Medulla oblongata (tissue), 1 donor: ENCODE data around the gene ABCG1.

Experiments
- DNase-seq: peaks from one replicate; pipeline ENCODE4 v3.0.0-alpha.2; 2015; ENCODE audit errors: extremely low spot score

ABCG1 gene

GRCh38 chr21:42232176-42232825 lies 13.4 kb downstream of the ABCG1 start:
- no peak for DNase-seq

GRCh38 chr21:42233067-42233961 lies 14.4 kb downstream of the ABCG1 start:
- DNase-seq: peak; percentile 63

- DNase-seq: no peak
Observed at GRCh38 chr21:42234041-42234440, 15.1 kb downstream of the ABCG1 start.

GRCh38 chr21:42234464-42235241 lies 15.7 kb downstream of the ABCG1 start:
- peak; percentile 58 for DNase-seq

GRCh38 chr21:42235593-42235992 lies 16.7 kb downstream of the ABCG1 start:
- no peak for DNase-seq

- no peak for DNase-seq
Observed at GRCh38 chr21:42236014-42236413, 17.1 kb downstream of the ABCG1 start.

GRCh38 chr21:42236693-42237092 lies 17.8 kb downstream of the ABCG1 start:
- no peak for DNase-seq

GRCh38 chr21:42237161-42237560 lies 18.2 kb downstream of the ABCG1 start:
- no peak for DNase-seq

GRCh38 chr21:42237577-42237976 lies 18.6 kb downstream of the ABCG1 start:
- DNase-seq: no peak

- DNase-seq: no peak
Observed at GRCh38 chr21:42238185-42238934, 19.4 kb downstream of the ABCG1 start.

- no peak for DNase-seq
Observed at GRCh38 chr21:42239556-42239955, 20.6 kb downstream of the ABCG1 start.

GRCh38 chr21:42239973-42240372 lies 21.0 kb downstream of the ABCG1 start:
- no peak for DNase-seq

- no peak for DNase-seq
Observed at GRCh38 chr21:42242611-42243010, 23.7 kb downstream of the ABCG1 start.

GRCh38 chr21:42243026-42243425 lies 24.1 kb downstream of the ABCG1 start:
- DNase-seq: no peak

- DNase-seq: peak; percentile 59
Observed at GRCh38 chr21:42245331-42246193, 26.6 kb downstream of the ABCG1 start.

- DNase-seq: no peak
Observed at GRCh38 chr21:42247716-42248115, 28.8 kb downstream of the ABCG1 start.

GRCh38 chr21:42248241-42248640 lies 29.3 kb downstream of the ABCG1 start:
- DNase-seq: no peak

GRCh38 chr21:42248783-42249597 lies 30.1 kb downstream of the ABCG1 start:
- peak; percentile 73 for DNase-seq
